ENCODE data around the gene NFE2L2. TPM values are rescaled to one million over a fixed set of nuclear protein-coding genes. Genes with fewer than 3 reads are reported as not detected.

Gene NFE2L2
- total and polyA plus RNA-seq, 2 donors (not counting 3 experiments of a cell fraction or from before 2014, with no cell fraction given), result 57.1 to 66.2 TPM

- Histone ChIP-seq H3K79me2 (ENCODE audit: control insufficient read depth, insufficient read depth, low read length) (no peaks in the 10 kb centered on the region), H3K9ac (replicated peaks; ENCODE audit: extremely low read depth, insufficient read depth, low read length) (no peak overlapping the region), H3K4me1 (ENCODE audit: control insufficient read depth, extremely low read depth, insufficient read depth, low read length) (no peaks in the 10 kb centered on the region), H3K4me3 (replicated peaks in 1 of 3; ENCODE audit: insufficient read depth in 1 of 3, low read depth in 1 of 3, low read length in 3 of 3) (no peak overlapping the region), H4K20me1 (replicated peaks; ENCODE audit: control insufficient read depth, extremely low read depth, insufficient read depth, low read length) (no peaks in the 10 kb centered on the region), H3K27me3 (ENCODE audit: control insufficient read depth in 2 of 2, insufficient read depth in 2 of 2, low read length in 2 of 2) (no peaks in the 10 kb centered on the region), H3K4me2 (ENCODE audit: insufficient read depth, low read length) (no peak overlapping the region), H3K36me3 (ENCODE audit: control insufficient read depth in 2 of 2, extremely low read depth in 1 of 2, insufficient read depth in 2 of 2, low read length in 2 of 2) (no peaks in the 10 kb centered on the region), H3K9me3 (replicated peaks; ENCODE audit: control insufficient read depth, insufficient read depth, low read length) (no peaks in the 10 kb centered on the region), H3K9me1 (replicated peaks; ENCODE audit: control insufficient read depth, extremely low read depth, insufficient read depth, low read length) (no peaks in the 10 kb centered on the region), H3K27ac (ENCODE audit: insufficient read depth, low read depth, low read length) (no peak overlapping the region), H2AFZ (ENCODE audit: low read depth, low read length) (no peak overlapping the region)
- dilution Hi-C loops (cut with MboI; ENCODE audit: extremely low pct_ligation_motif_present, low sequenced_read_pairs) (no loop called here), intact Hi-C loops (cut with micrococcal nuclease) (no loop called here)
- BruUV-seq (replicated peaks), result no TSS peak
- ChIA-PET POLR2A (no interaction called here), CTCF (interaction anchor here (0.8 to 1.2 kb wide), 2 partner anchors 20 to 79 kb away, joined by 3 to 4 read pairs; no protein-coding TSS in a partner anchor)
- no peak for FAIRE-seq
- no peak for DNase-seq (ENCODE audit: low read depth, low spot score)
- TF ChIP-seq MYC (IDR thresholded peaks at IDR 0.05; ENCODE audit: low read depth, low read length) (no peak), POLR2AphosphoS5 (IDR thresholded peaks at IDR 0.05; ENCODE audit: insufficient read depth, low read depth, low read length) (no peak), MAX (IDR thresholded peaks at IDR 0.05; ENCODE audit: insufficient read depth, insufficient read length) (no peak), JUN (IDR thresholded peaks at IDR 0.05; ENCODE audit: borderline replicate concordance, insufficient read depth, insufficient read length, low read depth) (no peak), GATA2 (IDR thresholded peaks at IDR 0.05; ENCODE audit: insufficient read depth, insufficient read length, low read depth, low read length) (no peak)
These were observed 79.9 kb downstream of the NFE2L2 start for GRCh38 chr2:177184606-177185005.

- DNase-seq (ENCODE audit: low read depth, low spot score) (no peak), FAIRE-seq (no peak)
- CTCF ChIA-PET, result interaction anchor here (1.2 kb wide), 1 partner anchor 19 kb away, joined by 4 read pairs; no protein-coding TSS in a partner anchor
- no peaks in the 10 kb centered on the region for H3K4me1 ChIP-seq (ENCODE audit: control insufficient read depth, extremely low read depth, insufficient read depth, low read length)
- dilution Hi-C loops (cut with MboI; ENCODE audit: extremely low pct_ligation_motif_present, low sequenced_read_pairs) (no loop called here), intact Hi-C loops (cut with micrococcal nuclease) (no loop called here)
- TF ChIP-seq GATA2 (IDR thresholded peaks at IDR 0.05; ENCODE audit: insufficient read depth, insufficient read length, low read depth, low read length), result no peak
- TF ChIP-seq MYC (IDR thresholded peaks at IDR 0.05; ENCODE audit: low read depth, low read length), result no peak
- TF ChIP-seq POLR2A (IDR thresholded peaks at IDR 0.05; ENCODE audit: low read depth, low read length), result no peak
- TF ChIP-seq EZH2 (IDR thresholded peaks at IDR 0.05; ENCODE audit: borderline replicate concordance, low read depth, low read length, severe bottlenecking), result no peak
- TF ChIP-seq FOS (IDR thresholded peaks at IDR 0.05; ENCODE audit: borderline replicate concordance, insufficient read depth, low read length), result no peak
- TF ChIP-seq JUN (IDR thresholded peaks at IDR 0.05; ENCODE audit: borderline replicate concordance, insufficient read depth, insufficient read length, low read depth), result no peak
- no peak for TF ChIP-seq MAX (IDR thresholded peaks at IDR 0.05; ENCODE audit: insufficient read depth, insufficient read length)
- no peak for TF ChIP-seq CTCF (IDR thresholded peaks at IDR 0.05; ENCODE audit: extremely low read depth in 1 of 2, insufficient read depth in 1 of 2, low read depth in 1 of 2, low read length in 2 of 2)
- no peak for TF ChIP-seq POLR2AphosphoS5 (IDR thresholded peaks at IDR 0.05; ENCODE audit: insufficient read depth, low read depth, low read length)
- no peaks in the 10 kb centered on the region for H3K79me2 ChIP-seq (ENCODE audit: control insufficient read depth, insufficient read depth, low read length)
- H3K9me3 ChIP-seq (replicated peaks; ENCODE audit: control insufficient read depth, insufficient read depth, low read length), result no peaks in the 10 kb centered on the region
- H3K4me3 ChIP-seq (replicated peaks in 1 of 3; ENCODE audit: insufficient read depth in 1 of 3, low read depth in 1 of 3, low read length in 3 of 3), result no peak overlapping the region
- BruUV-seq (replicated peaks), result no TSS peak
- no peaks in the 10 kb centered on the region for H3K36me3 ChIP-seq (ENCODE audit: control insufficient read depth in 2 of 2, extremely low read depth in 1 of 2, insufficient read depth in 2 of 2, low read length in 2 of 2)
- POLR2A ChIA-PET, result no interaction called here
- no peaks in the 10 kb centered on the region for H3K27me3 ChIP-seq (ENCODE audit: control insufficient read depth in 2 of 2, insufficient read depth in 2 of 2, low read length in 2 of 2)
- H2AFZ ChIP-seq (ENCODE audit: low read depth, low read length), result no peak overlapping the region
- H4K20me1 ChIP-seq (replicated peaks; ENCODE audit: control insufficient read depth, extremely low read depth, insufficient read depth, low read length), result no peaks in the 10 kb centered on the region
- no peak overlapping the region for H3K27ac ChIP-seq (ENCODE audit: insufficient read depth, low read depth, low read length)
- H3K9ac ChIP-seq (replicated peaks; ENCODE audit: extremely low read depth, insufficient read depth, low read length), result no peak overlapping the region
- no peak overlapping the region for H3K4me2 ChIP-seq (ENCODE audit: insufficient read depth, low read length)
- H3K9me1 ChIP-seq (replicated peaks; ENCODE audit: control insufficient read depth, extremely low read depth, insufficient read depth, low read length), result no peaks in the 10 kb centered on the region
These were observed 80.7 kb downstream of the NFE2L2 start for GRCh38 chr2:177183860-177184259.
